Transverse colon (tissue), 4 donors: Measurements from ENCODE around the gene CDC45. TPM values are rescaled to one million over a fixed set of nuclear protein-coding genes. Genes with fewer than 3 reads are reported as not detected.

ENCODE experiments used
- DNase-seq: peaks from one replicate; pipeline ENCODE4 v3.0.0-alpha.2; 2019
- H3K27ac ChIP-seq, 4 donors: fragments of 200-600 bp; sonication (generic); 2 replicates each; pipeline ENCODE4 v1.5.1; 2016 to 2018; ENCODE audit warnings: inconsistent platforms in 4 of 4
- H3K27me3 ChIP-seq: fragments of 200-600 bp; sonication (generic); 2 replicates; pipeline ENCODE4 v1.5.1; 2017; ENCODE audit warnings: inconsistent platforms
- H3K36me3 ChIP-seq, 4 donors: fragments of 200-600 bp; sonication (generic); 2 replicates each; pipeline ENCODE4 v1.5.1; 2017 to 2019; ENCODE audit warnings: inconsistent platforms in 4 of 4
- H3K4me1 ChIP-seq, 4 donors: fragments of 200-600 bp; sonication (generic); 2 replicates each; pipeline ENCODE4 v1.5.1; 2017 to 2020; ENCODE audit warnings: inconsistent platforms in 4 of 4
- H3K4me3 ChIP-seq, 4 donors: fragments of 200-600 bp; sonication (generic); 1 replicate in 1 of 4; 2 replicates in 3 of 4; pipeline versions ENCODE4 v1.5.1 to v1.6.1; 2017 to 2019; ENCODE audit warnings: inconsistent platforms in 4 of 4
- H3K9me3 ChIP-seq, 2 donors: fragments of 200-600 bp; sonication (generic); 2 replicates each; pipeline ENCODE4 v1.5.1; 2017 to 2019; ENCODE audit warnings: inconsistent platforms in 2 of 2
- CTCF ChIP-seq, 5 experiments: fragments of 200-600 bp in 3 of 5; fragments of 450-650 bp in 2 of 5; sonication (generic) in 3 of 5; IDR thresholded peaks; 1 replicate in 2 of 5; 2 replicates in 3 of 5; pipeline ENCODE4 v1.5.1; 2016 to 2017; ENCODE audit warnings: antibody characterized with exemption in 5 of 5, inconsistent platforms in 3 of 5, mild to moderate bottlenecking in 2 of 5, moderate library complexity in 1 of 5
- EP300 ChIP-seq: sonication (generic); formaldehyde crosslinking; IDR thresholded peaks from one replicate; pipeline ENCODE4 v1.6.1; 2017; ENCODE audit warnings: antibody characterized with exemption, low read depth
- POLR2A ChIP-seq: fragments of 450-650 bp; IDR thresholded peaks from one replicate; pipeline ENCODE4 v1.6.1; 2016; ENCODE audit warnings: antibody characterized with exemption, mild to moderate bottlenecking, moderate library complexity
- POLR2AphosphoS5 ChIP-seq, 3 donors: sonication (generic); formaldehyde crosslinking; IDR thresholded peaks; one replicate each; pipeline ENCODE4 v1.6.1; 2016; ENCODE audit warnings: antibody characterized with exemption in 3 of 3
- WGBS, 2 donors: methylation state at CpG; one replicate each; pipeline ENCODE4 v1.1.5; 2018; ENCODE audit warnings: low coverage in 1 of 2; 5-methylcytosine and 5-hydroxymethylcytosine counted together
- in situ Hi-C, 4 donors: fragments of 200-750 bp; cut with MboI; loops; one replicate each; pipeline versions ENCODE4 v1.15.0 to v1.15.1; 2017; ENCODE audit warnings: low sequenced_read_pairs in 3 of 4, low pct_ligation_motif_present in 1 of 4, low pct_unique_long_range_greater_than_20kb in 1 of 4
- intact Hi-C: fragments of 100-400 bp; cut with DNase I; formaldehyde crosslinking; loops from one replicate; pipeline ENCODE4 v1.15.1; 2023; ENCODE audit warnings: low total_unique reads
- total RNA-seq, 4 donors: library from RNA; depleted of rRNA; stranded (reverse); fragments of >200 nt; gene quantifications; one replicate each; pipeline ENCODE4 v1.1.0, GENCODE V29; 2016

Gene CDC45
- total RNA-seq, 4 donors from 2014 or later, result 1.1 to 2.0 (median 1.2) TPM; not detected in 1

- no peak overlapping the region for H3K27ac ChIP-seq
- TF ChIP-seq POLR2A, result no peak
- no peak for TF ChIP-seq CTCF (IDR thresholded peaks at IDR 0.05)
- no peak for TF ChIP-seq POLR2AphosphoS5 (IDR thresholded peaks at IDR 0.05)
- TF ChIP-seq EP300, result no peak
- H3K4me3 ChIP-seq, result no peak overlapping the region
- in situ Hi-C loops (no loop called here), intact Hi-C loops (no loop called here)
- WGBS, 2 donors, result 94 to 96% methylated on average over 3 of the region's 3 CpGs
- H3K36me3 ChIP-seq, result no peaks in the 10 kb centered on the region
- no peak for DNase-seq
- H3K9me3 ChIP-seq, result no peaks in the 10 kb centered on the region
- H3K27me3 ChIP-seq, result no peaks in the 10 kb centered on the region
- H3K4me1 ChIP-seq, result no peaks in the 10 kb centered on the region
These were observed 16.6 kb downstream of the CDC45 start for GRCh38 chr22:19496324-19496630.

GRCh38 chr22:19497245-19497644, 17.5 kb downstream of the CDC45 start:
- Histone ChIP-seq H3K9me3 (no peaks in the 10 kb centered on the region), H3K4me3 (no peak overlapping the region), H3K27me3 (no peaks in the 10 kb centered on the region), H3K36me3 (no peaks in the 10 kb centered on the region), H3K4me1 (no peaks in the 10 kb centered on the region), H3K27ac (no peak overlapping the region)
- DNase-seq, result no peak
- TF ChIP-seq CTCF (IDR thresholded peaks at IDR 0.05) (no peak), POLR2AphosphoS5 (IDR thresholded peaks at IDR 0.05) (no peak), EP300 (no peak), POLR2A (no peak)
- WGBS, 2 donors, result 72% methylated on average over 3 of the region's 3 CpGs; no CpG with 5 or more reads in 1 of the 2 donors
- in situ Hi-C loops (no loop called here), intact Hi-C loops (no loop called here)

- TF ChIP-seq CTCF (IDR thresholded peaks at IDR 0.05) (no peak), POLR2A (no peak), POLR2AphosphoS5 (IDR thresholded peaks at IDR 0.05) (no peak), EP300 (no peak)
- Histone ChIP-seq H3K9me3 (no peaks in the 10 kb centered on the region), H3K4me1 (no peaks in the 10 kb centered on the region), H3K4me3 (no peak overlapping the region), H3K36me3 (no peaks in the 10 kb centered on the region), H3K27ac (no peak overlapping the region), H3K27me3 (no peaks in the 10 kb centered on the region)
- DNase-seq, result no peak
- intact Hi-C loops, result no loop called here
- in situ Hi-C loops, result no loop called here
- 86% methylated on average over 7 of the region's 7 CpGs; no CpG with 5 or more reads in 1 of the 2 donors for WGBS, 2 donors
These were observed 18.6 kb downstream of the CDC45 start for GRCh38 chr22:19498154-19498865.

DNA sequence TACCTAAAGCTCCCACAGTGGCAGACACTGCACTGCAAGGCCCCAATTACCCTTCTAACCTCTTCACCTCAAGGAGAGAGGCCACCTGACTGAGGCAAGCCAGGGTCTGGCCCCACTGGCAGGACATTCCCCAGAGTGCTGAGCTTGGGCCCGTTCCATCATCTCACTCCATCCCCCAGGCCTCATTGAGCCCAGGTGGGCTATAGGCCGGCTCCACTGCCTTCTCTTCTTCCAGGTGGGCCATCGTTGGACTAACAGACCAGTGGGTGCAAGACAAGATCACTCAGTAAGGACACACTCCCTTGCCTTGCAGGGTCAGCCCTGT, 19.1 kb downstream of the CDC45 start:
- Histone ChIP-seq H3K27me3 (no peaks in the 10 kb centered on the region), H3K9me3 (no peaks in the 10 kb centered on the region), H3K4me1 (no peaks in the 10 kb centered on the region), H3K36me3 (no peaks in the 10 kb centered on the region), H3K27ac (no peak overlapping the region), H3K4me3 (no peak overlapping the region)
- in situ Hi-C loops (no loop called here), intact Hi-C loops (no loop called here)
- DNase-seq, result no peak
- no peak for TF ChIP-seq CTCF (IDR thresholded peaks at IDR 0.05)
- TF ChIP-seq POLR2A, result no peak
- no peak for TF ChIP-seq POLR2AphosphoS5 (IDR thresholded peaks at IDR 0.05)
- no peak for TF ChIP-seq EP300
- 100% methylated on average over 3 of the region's 3 CpGs; no CpG with 5 or more reads in 1 of the 2 donors for WGBS, 2 donors
